ENCODE data around the gene PLA2G4B. TPM values are rescaled to one million over a fixed set of nuclear protein-coding genes. Genes with fewer than 3 reads are reported as not detected.

PLA2G4B gene
- total RNA-seq, 1 donor from 2014 or later: 13.9 TPM

DNA sequence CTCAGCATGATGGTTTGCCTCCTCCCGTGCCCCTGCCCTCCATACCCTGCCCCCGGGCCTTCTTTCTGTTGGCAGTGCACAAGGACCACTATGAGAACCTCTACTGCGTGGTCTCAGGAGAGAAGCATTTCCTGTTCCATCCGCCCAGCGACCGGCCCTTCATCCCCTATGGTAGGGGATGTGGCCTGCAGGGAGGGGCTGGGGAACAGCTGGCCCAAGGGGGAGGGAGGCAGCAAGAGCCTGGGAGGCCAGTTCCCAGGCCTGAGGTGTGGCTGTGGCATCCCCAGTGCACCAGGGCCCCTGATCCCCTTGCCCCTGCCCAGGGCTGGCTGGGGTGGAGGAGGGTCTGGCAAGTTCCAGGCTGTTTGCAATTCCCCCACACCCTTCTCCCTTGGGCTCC, 2.6 kb upstream of the PLA2G4B start:
- Histone ChIP-seq H3K27me3 (no peaks in the 10 kb centered on the region), H3K36me3 (peaks cover 10 to 35% of the 10 kb centered on the region in 2 donors), H3K27ac (no peak overlapping the region), H3K4me3 (no peak overlapping the region), H3K9me3 (no peaks in the 10 kb centered on the region), H3K4me1 (no peaks in the 10 kb centered on the region)
- TF ChIP-seq, protein P1, sequence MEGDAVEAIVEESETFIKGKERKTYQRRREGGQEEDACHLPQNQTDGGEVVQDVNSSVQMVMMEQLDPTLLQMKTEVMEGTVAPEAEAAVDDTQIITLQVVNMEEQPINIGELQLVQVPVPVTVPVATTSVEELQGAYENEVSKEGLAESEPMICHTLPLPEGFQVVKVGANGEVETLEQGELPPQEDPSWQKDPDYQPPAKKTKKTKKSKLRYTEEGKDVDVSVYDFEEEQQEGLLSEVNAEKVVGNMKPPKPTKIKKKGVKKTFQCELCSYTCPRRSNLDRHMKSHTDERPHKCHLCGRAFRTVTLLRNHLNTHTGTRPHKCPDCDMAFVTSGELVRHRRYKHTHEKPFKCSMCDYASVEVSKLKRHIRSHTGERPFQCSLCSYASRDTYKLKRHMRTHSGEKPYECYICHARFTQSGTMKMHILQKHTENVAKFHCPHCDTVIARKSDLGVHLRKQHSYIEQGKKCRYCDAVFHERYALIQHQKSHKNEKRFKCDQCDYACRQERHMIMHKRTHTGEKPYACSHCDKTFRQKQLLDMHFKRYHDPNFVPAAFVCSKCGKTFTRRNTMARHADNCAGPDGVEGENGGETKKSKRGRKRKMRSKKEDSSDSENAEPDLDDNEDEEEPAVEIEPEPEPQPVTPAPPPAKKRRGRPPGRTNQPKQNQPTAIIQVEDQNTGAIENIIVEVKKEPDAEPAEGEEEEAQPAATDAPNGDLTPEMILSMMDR (IDR thresholded peaks at IDR 0.05): no peak
- intact Hi-C loops (cut with DNase I): no loop called here
- DNase-seq (ENCODE audit: low spot score in 2 of 2): no peak

DNA sequence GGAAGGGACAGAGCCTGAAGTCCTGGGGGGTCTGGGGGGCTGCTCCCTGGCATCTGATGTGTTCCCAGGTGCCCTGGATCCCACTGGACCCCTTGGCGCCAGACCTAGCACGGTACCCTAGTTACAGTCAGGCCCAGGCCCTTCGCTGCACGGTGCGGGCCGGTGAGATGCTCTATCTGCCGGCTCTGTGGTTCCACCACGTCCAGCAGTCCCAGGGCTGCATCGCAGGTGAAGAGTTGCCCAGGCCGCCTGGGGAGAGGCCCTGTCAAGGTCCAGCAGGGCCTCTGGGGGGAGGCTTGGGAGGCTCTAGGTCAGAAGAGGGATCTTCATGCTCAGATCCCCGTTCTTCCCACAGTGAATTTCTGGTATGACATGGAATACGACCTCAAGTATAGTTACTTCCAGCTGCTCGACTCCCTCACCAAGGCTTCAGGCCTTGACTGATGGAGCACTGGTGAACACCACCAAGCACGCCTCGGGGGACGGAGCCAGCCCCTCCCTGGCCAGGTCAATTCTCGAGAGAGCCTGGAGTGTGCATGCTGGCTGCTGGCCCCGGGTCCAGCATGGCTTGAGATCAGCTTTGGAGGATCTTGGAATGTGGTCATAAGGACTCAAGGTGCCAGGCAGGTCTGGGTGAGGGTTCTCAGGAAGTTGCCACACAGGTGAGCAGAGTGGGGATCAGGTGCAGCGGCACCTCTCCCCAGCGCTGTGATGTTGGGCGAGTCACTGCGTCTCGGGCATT, 1.8 kb upstream of the PLA2G4B start:
- intact Hi-C loops (cut with DNase I): no loop called here
- Histone ChIP-seq H3K4me3 (no peak overlapping the region), H3K27ac (no peak overlapping the region), H3K36me3 (peaks cover 12 to 39% of the 10 kb centered on the region in 2 donors), H3K4me1 (no peaks in the 10 kb centered on the region), H3K9me3 (no peaks in the 10 kb centered on the region), H3K27me3 (no peaks in the 10 kb centered on the region)
- DNase-seq (ENCODE audit: low spot score in 2 of 2): no peak
- TF ChIP-seq, protein P1 (IDR thresholded peaks at IDR 0.05): no peak

DNA sequence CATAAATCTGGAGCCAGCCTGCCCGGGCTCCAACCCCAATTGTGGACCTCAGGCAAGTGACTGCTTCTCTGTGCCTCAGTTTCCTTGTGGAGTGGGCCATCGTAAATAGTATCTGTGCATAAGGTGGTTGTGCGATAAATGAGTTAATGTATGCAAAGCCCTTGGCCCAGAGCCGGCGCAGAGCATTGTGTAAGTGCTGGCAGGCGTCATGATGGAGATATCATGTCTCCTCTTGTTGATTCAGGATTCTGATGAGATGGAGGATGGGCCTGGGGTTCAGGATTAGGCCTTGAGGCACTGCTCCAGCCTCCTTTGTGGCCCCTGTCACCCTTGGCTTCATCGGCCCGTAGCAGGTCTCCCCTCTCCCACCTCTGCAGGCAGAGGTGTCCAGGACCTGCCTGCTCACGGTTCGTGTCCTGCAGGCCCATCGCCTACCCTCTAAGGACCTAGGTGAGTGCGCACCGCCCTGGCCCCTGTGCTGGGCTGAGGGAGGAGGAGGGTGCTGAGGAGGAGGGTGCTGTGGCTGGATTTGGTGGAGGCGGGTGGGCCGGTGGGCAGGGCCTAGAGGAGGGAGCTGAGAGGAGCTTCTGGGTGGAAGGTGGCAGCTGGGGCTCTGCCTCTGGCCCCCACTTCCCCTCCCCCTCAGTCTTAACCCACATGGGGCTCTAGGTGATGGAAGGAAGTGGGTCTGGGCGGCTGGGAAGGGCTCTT, 1.3 kb downstream of the PLA2G4B start:
- Histone ChIP-seq H3K9me3 (no peaks in the 10 kb centered on the region), H3K27ac (no peak overlapping the region), H3K4me3 (no peak overlapping the region), H3K4me1 (no peaks in the 10 kb centered on the region), H3K36me3 (peaks cover 16 to 49% of the 10 kb centered on the region in 2 donors), H3K27me3 (no peaks in the 10 kb centered on the region)
- intact Hi-C loops (cut with DNase I): no loop called here
- TF ChIP-seq, protein P1 (IDR thresholded peaks at IDR 0.05): no peak
- no peak for DNase-seq (ENCODE audit: low spot score in 2 of 2)

DNA sequence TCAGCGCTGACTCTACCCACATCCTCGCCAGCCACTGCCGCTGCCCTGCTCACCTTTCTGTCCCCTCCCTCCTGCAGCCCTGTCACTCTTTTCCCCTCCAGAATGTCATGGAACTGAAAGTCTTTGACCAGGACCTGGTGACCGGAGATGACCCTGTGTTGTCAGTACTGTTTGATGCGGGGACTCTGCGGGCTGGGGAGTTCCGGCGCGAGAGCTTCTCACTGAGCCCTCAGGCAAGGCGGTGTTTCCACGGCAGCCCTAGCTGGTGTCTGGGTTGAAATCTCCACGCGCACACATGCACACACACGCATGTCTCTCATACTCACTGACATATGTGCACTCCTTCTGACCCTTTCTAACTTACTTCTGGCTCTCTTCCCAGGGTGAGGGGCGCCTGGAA, 2.0 kb downstream of the PLA2G4B start:
- TF ChIP-seq, protein P1 (IDR thresholded peaks at IDR 0.05): no peak
- intact Hi-C loops (cut with DNase I): no loop called here
- H3K27me3 ChIP-seq: no peaks in the 10 kb centered on the region
- no peaks in the 10 kb centered on the region for H3K9me3 ChIP-seq
- H3K27ac ChIP-seq: no peak overlapping the region
- no peak overlapping the region for H3K4me3 ChIP-seq
- H3K36me3 ChIP-seq: peaks cover 20 to 50% of the 10 kb centered on the region in 2 donors
- no peak for DNase-seq (ENCODE audit: low spot score in 2 of 2)
- no peaks in the 10 kb centered on the region for H3K4me1 ChIP-seq

DNA sequence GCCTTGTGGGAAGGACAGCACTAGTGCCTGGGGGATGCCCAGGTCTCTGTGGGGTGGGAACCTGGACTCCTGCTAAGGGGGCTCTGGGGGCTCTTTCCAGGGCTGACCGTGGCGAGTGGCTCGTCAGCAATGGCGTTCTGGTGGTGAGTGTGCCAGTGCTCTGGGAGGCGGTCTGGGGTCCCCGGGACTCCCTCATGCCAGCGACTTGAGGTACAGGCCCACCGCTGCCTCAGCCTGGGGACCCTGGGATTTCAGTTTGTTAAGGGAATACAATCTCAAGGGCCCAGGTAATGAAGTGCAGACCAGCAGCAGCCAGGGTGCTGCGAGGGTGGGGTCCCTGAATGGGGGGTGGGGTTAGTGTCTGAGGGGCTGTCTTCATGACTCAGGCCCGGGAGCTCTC, 2.5 kb downstream of the PLA2G4B start:
- H3K4me3 ChIP-seq: no peak overlapping the region
- intact Hi-C loops (cut with DNase I): no loop called here
- no peaks in the 10 kb centered on the region for H3K9me3 ChIP-seq
- H3K27me3 ChIP-seq: no peaks in the 10 kb centered on the region
- H3K36me3 ChIP-seq: peaks cover 24 to 54% of the 10 kb centered on the region in 2 donors
- DNase-seq (ENCODE audit: low spot score in 2 of 2): no peak
- no peaks in the 10 kb centered on the region for H3K4me1 ChIP-seq
- TF ChIP-seq, protein P1 (IDR thresholded peaks at IDR 0.05): no peak
- no peak overlapping the region for H3K27ac ChIP-seq

Data from ascending aorta (tissue), 2 donors.